Astrocyte of the hippocampus (primary cell): ENCODE results near the gene HCAR2.
"Not testable (repeated sequence)": the region's sequence is repeated elsewhere in the genome, so short reads cannot be mapped to it uniquely, and the experiment has no call there.

Experiments
- DNase-seq: peaks from one replicate; pipeline ENCODE4 v3.0.0; 2011; ENCODE audit warnings: low read depth, low spot score

Gene HCAR2

DNA sequence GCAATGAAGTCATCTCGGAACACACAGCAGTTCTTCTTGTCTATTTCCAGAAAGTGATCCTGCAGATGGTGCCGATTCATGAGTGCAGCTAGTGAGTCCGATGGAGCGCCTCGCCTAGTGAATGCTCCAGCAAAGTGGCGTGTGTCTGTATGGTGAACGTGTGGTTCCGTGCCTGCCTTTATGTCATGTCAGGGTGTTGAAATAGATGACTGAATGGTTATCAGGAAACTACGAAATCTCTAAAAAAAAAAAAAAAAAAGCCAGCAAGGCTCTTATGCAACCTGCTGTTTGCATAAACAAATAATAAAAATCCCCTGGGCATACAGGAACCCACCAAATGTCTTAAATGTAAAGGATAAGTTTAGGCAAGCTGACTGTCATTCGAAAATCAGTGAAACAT lies 13.5 kb upstream of the HCAR2 start, which contains the start of gene HCAR3:
Gene HCAR3, minus strand, starts transcription at position 154 of the 400 bp plus-strand sequence. Its CDS starts 74 bp downstream, at position 80.
- not testable (repeated sequence) for DNase-seq

DNA sequence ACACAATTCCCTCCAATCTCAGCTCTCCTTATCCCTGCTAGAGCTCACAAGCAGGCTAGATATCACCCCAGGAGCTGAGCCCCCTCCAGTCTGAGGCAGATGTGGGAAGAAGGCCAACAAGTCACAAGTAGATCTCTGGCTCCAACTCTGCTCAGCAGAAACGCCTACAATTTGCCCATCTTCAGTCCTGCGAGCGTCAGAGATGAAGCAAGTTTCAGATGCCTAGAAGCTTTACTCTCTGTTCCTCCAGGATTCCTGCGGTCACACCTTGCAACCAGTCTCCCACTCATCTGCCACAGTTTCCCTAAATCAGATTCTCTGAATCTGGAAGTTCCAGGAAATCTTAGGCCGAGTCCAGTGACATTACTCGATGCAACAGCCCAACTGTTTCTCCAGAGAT lies 12.1 kb upstream of the HCAR2 start:
- DNase-seq: not testable (repeated sequence)

- not testable (repeated sequence) for DNase-seq
Observed at GRCh38 chr12:122713491-122714188, 10.5 kb upstream of the HCAR2 start.

GRCh38 chr12:122711266-122711665 lies 8.1 kb upstream of the HCAR2 start:
- not testable (repeated sequence) for DNase-seq

DNA sequence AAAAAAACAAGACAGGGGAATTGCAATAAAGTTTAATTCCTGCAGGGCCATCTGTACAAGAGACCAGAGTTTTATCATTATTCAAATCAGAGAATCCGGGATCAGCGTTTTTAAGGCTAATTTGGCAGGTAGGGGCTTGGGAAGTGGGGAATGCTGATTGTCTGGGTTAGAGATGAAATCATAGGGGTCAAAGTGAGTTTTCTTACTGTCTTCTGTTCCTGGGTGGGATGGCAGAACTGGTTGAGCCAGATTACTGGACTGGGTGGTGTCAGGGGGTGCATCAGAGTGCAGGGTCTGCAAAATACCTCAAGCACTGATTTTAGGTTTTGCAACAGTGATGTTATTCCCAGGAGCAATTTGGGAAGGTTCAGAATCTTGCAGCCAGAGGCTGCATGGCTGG lies 7.2 kb upstream of the HCAR2 start:
- not testable (repeated sequence) for DNase-seq

GRCh38 chr12:122709287-122709686 lies 6.1 kb upstream of the HCAR2 start:
- not testable (repeated sequence) for DNase-seq

- not testable (repeated sequence) for DNase-seq
Observed at GRCh38 chr12:122703841-122704240, 684 bp upstream of the HCAR2 start.

DNA sequence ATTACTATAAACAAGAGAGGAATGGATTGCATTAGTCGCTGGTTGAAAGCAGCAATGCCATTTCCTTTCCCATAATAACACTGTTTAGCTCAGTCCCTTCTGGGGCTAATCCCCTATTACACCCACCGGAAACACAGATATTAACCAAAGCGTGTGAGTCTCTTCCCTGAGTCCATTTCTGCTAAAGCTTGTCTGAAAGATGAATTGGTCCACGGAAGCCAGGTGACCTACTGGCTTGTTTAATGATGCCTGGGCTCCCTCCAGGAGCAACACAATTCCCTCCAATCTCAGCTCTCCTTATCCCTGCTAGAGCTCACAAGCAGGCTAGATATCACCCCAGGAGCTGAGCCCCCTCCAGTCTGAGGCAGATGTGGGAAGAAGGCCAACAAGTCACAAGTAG lies 1.7 kb downstream of the HCAR2 start:
- DNase-seq: not testable (repeated sequence)

DNA sequence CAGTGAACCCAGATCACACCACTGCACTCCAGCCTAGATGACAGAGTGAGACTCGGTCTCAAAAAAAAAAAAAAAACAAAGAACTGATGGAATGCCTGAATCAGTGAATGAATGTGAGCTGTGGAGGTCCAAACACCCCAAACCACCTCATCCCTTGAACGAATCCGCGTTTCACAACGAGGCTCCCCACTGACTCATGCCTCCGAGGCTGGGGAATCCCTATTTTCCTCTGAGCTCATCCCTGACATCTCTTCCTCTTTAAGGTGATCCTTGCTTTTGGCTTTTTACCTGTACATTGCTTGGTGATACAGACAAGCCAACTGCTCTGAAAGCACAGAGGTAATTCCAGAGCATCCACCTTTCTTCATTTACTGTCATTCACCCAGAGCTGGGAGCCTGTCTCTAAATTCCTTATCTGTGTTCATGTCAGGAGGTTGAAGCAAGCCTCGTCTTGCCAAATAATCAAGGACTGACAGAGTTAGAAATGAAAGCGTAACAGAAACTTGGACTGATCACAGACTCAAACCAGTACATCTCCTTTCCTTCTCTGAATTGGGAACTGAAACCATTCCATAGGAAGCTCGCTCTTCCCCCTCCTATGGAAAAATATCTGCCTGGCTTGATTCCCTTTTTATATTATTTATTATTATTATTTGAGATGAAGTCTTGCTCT lies 3.0 kb downstream of the HCAR2 start:
- DNase-seq: not testable (repeated sequence)

- DNase-seq: not testable (repeated sequence)
Observed at GRCh38 chr12:122696922-122697321, 6.2 kb downstream of the HCAR2 start.

- no peak for DNase-seq
Observed at GRCh38 chr12:122691566-122691965, 11.6 kb downstream of the HCAR2 start.

DNA sequence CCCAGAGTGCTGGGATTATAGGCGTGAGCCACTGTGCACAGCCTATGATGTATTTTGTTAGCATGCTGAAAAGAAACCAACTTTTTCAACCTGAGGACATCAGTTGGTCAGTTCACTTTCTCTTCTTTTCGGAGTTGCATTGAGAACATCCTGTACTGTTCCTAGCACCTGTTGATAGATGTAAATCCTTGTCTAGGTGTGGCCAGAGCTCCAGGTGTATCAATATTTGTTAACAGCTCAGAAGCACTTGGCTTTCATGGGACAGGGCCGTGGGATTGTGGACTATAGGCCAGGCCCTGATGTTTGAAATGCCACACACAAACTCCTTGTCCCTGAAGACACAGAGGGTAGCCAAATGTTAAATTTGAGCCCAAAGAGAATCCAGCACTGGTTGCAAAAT lies 14.9 kb downstream of the HCAR2 start:
- DNase-seq: no peak

- peak; percentile 41 for DNase-seq
Observed at GRCh38 chr12:122687086-122687485, 16.1 kb downstream of the HCAR2 start.

- DNase-seq: no peak
Observed at GRCh38 chr12:122686538-122686937, 16.6 kb downstream of the HCAR2 start.

DNA sequence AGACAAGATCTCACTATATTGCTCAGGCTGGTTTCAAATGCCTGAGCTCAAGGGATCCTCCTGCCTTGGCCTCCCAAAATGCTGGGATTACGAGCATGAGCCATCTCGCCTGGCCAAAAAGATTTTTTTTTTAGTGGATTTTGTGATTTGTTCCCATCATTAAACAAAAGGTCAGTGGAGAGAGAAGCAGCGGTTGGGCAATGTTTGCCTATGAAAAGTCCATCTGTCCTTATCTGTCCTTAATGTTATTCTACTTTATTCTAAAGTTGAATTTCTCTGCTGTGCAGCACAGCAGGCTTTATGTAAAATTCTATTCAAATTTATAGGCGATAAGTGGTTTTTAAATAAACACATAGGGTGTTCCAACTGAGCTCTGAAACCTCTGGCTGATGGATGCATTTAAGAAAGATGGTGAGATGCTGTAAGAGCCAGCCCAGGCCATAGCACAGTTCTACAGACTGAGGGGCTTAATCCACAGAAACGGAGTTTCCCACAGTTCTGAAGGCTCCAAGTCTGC lies 18.8 kb downstream of the HCAR2 start:
- DNase-seq: no peak

DNA sequence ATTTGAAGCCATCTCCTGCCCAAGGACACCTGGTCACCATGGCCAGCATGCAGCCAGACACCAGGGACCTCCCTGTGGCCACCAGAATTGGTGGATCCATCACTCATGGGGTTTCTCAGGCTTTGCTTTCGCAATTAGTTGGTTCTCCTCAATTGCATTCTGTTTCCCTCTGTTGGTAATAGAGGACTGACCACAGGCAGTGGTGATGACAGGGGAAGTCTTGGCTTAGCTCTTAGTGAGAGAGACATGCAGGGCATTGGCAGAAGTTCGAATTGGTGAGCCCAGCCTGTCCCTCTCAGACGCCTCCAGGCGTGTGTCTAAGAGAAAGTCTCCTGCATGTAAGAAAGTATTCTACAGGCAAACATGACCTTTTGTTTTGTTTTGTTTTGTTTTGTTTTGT lies 21.3 kb downstream of the HCAR2 start:
- DNase-seq: peak; percentile 41

DNA sequence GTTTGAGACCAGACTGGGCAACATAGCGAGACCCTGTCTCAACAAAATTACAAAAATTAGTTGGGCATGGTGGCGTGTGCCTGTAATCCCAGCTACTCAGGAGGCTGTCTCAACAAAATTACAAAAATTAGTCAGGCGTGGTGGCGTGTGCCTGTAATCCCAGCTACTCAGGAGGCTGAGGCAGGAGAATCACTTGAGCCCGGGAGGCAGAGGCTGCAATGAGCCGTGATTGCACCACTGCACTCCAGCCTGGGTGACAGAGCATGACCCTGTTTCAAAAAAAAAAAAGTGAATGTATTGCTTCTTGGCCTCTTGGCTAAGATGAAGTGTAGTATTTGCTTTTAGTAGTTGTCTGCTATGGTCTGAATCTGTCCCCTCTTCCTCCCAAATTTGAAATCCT lies 22.2 kb downstream of the HCAR2 start:
- not testable (repeated sequence) for DNase-seq

DNA sequence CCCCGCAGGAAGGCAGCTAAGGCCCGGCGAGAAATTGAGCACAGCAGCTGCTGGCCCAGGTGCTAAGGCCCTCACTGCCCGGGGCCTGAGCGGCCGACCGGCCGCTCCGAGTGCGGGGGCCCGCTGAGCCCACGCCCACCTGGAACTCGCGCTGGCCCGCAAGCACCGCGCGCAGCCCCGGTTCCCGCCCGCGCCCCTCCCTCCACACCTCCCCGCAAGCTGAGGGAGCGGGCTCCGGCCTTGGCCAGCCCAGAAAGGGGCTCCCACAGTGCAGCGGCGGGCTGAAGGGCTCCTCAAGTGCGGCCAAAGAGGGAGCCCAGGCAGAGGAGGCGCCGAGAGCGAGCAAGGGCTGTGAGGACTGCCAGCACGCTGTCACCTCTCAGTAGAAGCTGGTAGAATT lies 26.4 kb downstream of the HCAR2 start:
- DNase-seq: not testable (repeated sequence)

DNA sequence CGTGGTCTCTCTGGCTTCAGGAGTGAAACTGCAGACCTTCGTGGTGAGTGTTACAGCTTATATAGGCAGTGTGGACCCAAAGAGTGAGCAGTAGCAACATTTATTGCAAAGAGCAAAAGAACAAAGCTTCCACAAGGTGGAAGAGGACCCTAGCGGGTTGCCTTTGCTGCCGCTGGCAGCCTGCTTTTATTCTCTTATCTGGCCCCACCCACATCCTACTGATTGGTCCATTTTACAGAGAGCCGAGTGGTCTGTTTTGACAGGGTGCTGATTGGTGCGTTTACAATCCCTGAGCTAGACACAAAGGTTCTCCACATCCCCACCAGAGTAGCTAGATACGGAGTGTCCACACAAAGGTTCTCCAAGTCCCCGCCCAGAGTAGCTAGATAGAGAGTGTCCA lies 27.1 kb downstream of the HCAR2 start:
- DNase-seq: not testable (repeated sequence)

GRCh38 chr12:122672515-122672914 lies 30.6 kb downstream of the HCAR2 start:
- DNase-seq: no peak

GRCh38 chr12:122669397-122670070 lies 33.6 kb downstream of the HCAR2 start:
- DNase-seq: peak; percentile 38

- DNase-seq: no peak
Observed at GRCh38 chr12:122668268-122668667, 34.9 kb downstream of the HCAR2 start.
